ENCODE data around the gene GALNTL6.

DNA sequence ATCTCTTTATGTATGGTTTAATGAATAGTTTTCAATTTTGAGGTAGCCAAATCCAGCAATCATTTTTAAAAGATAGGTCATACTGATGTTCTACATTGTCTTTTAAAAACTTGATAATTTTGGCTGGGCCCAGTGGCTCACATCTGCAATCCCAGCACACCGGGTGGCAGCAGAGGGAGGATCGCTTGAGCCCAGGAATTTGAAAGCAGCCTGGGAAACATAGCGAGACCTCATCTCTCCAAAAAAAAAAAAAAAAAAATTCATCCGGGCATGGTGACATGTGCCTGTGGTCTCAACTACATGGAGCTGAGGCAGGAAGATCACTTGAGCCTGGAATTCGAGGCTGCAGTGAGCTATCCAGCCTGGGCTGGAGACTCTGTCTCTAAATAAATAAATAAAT is 419.8 kb downstream of the GALNTL6 start:
- TF ChIP-seq, protein P1, sequence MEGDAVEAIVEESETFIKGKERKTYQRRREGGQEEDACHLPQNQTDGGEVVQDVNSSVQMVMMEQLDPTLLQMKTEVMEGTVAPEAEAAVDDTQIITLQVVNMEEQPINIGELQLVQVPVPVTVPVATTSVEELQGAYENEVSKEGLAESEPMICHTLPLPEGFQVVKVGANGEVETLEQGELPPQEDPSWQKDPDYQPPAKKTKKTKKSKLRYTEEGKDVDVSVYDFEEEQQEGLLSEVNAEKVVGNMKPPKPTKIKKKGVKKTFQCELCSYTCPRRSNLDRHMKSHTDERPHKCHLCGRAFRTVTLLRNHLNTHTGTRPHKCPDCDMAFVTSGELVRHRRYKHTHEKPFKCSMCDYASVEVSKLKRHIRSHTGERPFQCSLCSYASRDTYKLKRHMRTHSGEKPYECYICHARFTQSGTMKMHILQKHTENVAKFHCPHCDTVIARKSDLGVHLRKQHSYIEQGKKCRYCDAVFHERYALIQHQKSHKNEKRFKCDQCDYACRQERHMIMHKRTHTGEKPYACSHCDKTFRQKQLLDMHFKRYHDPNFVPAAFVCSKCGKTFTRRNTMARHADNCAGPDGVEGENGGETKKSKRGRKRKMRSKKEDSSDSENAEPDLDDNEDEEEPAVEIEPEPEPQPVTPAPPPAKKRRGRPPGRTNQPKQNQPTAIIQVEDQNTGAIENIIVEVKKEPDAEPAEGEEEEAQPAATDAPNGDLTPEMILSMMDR (conservative IDR thresholded peaks at IDR 0.05): no peak
- no peak for TF ChIP-seq EZH2 (IDR thresholded peaks at IDR 0.05; ENCODE audit: low read depth)
